Fibroblast of pulmonary artery (primary cell): Measurements from ENCODE around the gene ABCB4.

ENCODE experiments used
- DNase-seq: peaks from one replicate; pipeline ENCODE4 v3.0.0-alpha.2; 2010; ENCODE audit warnings: low read depth
- H3K4me3 ChIP-seq: replicated peaks from 2 replicates; pipeline ENCODE4 v1.5.1; 2011; ENCODE audit warnings: low read depth, mild to moderate bottlenecking, control low read depth, low read length, moderate library complexity
- TF ChIP-seq, protein P1 (sequence below): IDR thresholded peaks from 2 replicates; pipeline ENCODE4 v1.5.1; 2011; ENCODE audit warnings: mild to moderate bottlenecking, control low read depth, low read length, inconsistent platforms; ENCODE audit errors: missing control alignments

Gene ABCB4

GRCh38 chr7:87511510-87511909 is 36.0 kb upstream of the ABCB4 start:
- TF ChIP-seq, protein P1, sequence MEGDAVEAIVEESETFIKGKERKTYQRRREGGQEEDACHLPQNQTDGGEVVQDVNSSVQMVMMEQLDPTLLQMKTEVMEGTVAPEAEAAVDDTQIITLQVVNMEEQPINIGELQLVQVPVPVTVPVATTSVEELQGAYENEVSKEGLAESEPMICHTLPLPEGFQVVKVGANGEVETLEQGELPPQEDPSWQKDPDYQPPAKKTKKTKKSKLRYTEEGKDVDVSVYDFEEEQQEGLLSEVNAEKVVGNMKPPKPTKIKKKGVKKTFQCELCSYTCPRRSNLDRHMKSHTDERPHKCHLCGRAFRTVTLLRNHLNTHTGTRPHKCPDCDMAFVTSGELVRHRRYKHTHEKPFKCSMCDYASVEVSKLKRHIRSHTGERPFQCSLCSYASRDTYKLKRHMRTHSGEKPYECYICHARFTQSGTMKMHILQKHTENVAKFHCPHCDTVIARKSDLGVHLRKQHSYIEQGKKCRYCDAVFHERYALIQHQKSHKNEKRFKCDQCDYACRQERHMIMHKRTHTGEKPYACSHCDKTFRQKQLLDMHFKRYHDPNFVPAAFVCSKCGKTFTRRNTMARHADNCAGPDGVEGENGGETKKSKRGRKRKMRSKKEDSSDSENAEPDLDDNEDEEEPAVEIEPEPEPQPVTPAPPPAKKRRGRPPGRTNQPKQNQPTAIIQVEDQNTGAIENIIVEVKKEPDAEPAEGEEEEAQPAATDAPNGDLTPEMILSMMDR = no peak
- no peak for DNase-seq
- H3K4me3 ChIP-seq = no peak overlapping the region

- DNase-seq = no peak
- no peak overlapping the region for H3K4me3 ChIP-seq
- TF ChIP-seq, protein P1 = no peak
Observed at GRCh38 chr7:87510411-87510875, 35.0 kb upstream of the ABCB4 start.

- TF ChIP-seq, protein P1 = no peak
- no peak overlapping the region for H3K4me3 ChIP-seq
- DNase-seq = no peak
Observed at GRCh38 chr7:87507446-87507845, 32.0 kb upstream of the ABCB4 start.

GRCh38 chr7:87506246-87507180 is 31.0 kb upstream of the ABCB4 start:
- DNase-seq = peak; percentile 36
- no peak overlapping the region for H3K4me3 ChIP-seq
- TF ChIP-seq, protein P1 = peak; percentile 35

DNA sequence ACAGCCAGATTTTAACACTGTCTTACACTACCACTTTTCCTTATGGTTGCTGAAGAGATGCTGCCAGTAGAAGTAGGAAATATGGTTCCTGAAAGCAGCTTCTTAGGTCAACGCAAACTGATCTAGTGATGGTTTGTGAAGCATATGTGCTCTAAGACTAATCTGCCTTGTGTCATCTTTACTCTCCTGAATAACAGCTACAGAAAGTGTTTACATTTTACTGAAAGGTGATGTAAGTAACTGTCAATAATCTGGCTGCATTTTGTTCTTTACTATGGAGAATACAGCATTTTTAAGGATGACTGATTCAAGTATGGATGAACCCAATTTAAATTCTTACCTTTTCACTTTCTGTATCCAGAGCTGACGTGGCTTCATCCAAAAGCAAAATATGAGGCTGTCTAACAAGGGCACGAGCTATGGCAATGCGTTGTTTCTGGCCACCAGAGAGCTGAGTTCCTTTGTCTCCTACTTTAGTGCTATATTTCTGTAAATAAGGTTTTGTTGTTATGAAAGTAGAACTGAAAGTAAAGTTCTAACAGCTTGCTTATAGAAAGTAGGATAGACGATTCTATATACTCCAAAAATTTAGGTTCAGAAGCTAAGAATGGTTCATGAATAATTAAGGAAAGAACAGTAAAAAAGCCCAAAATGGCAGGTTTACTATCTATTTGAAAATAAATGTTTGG is 30.2 kb upstream of the ABCB4 start:
- TF ChIP-seq, protein P1 = no peak
- DNase-seq = no peak
- no peak overlapping the region for H3K4me3 ChIP-seq

DNA sequence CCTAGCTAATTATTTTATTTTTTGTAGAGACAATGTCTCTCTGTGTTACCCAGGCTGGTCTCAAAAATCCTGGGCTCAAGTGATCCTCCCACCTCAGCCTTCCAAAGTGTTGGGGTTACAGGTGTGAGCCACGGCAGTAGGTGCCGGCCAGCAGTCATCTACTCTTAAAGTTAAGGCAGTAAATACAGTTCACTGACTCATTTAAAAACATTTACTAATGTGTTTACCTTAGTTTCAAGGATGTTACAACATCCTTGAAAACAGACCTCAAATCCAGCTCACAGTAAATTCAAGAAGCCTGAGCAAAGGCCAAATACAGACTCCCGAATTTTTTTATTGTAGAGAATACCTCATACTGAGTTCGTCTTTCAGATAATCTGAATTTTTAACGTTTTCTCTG is 29.6 kb upstream of the ABCB4 start:
- TF ChIP-seq, protein P1 = no peak
- no peak for DNase-seq
- no peak overlapping the region for H3K4me3 ChIP-seq
